K562 (cell line): ENCODE results near the gene MTHFSD. TPM values are rescaled to one million over a fixed set of nuclear protein-coding genes. Genes with fewer than 3 reads are reported as not detected.

Experiments
- NCOA1 ChIP-seq: fragments of 450-650 bp; IDR thresholded peaks from 2 replicates; pipeline ENCODE4 v1.6.1; 2016; ENCODE audit warnings: low read depth
- RUNX1 ChIP-seq: sonication (generic); IDR thresholded peaks from 2 replicates; pipeline ENCODE4 v1.6.1; 2016; ENCODE audit warnings: antibody characterized with exemption, low read depth
- SMARCA5 ChIP-seq: fragments of 450-650 bp; IDR thresholded peaks from 2 replicates; pipeline ENCODE4 v1.6.1; 2016
- SMARCC2 ChIP-seq: fragments of 450-650 bp; IDR thresholded peaks from 2 replicates; pipeline ENCODE4 v1.6.1; 2017; ENCODE audit warnings: antibody characterized with exemption, moderate library complexity, mild to moderate bottlenecking, low read depth
- TFAM ChIP-seq: fragments of 250-450 bp; sonication (Bioruptor Pico); conservative IDR thresholded peaks from 2 replicates; pipeline ENCODE4 v1.5.0; 2021; ENCODE audit warnings: mild to moderate bottlenecking, moderate library complexity
- ZBTB40 ChIP-seq, 2 experiments: fragments of 450-650 bp in 1 of 2; sonication (generic) in 1 of 2; formaldehyde crosslinking in 1 of 2; IDR thresholded peaks; 2 replicates each; pipeline versions ENCODE4 v1.7.1 to v1.9.0; 2016 to 2022; ENCODE audit warnings: inconsistent platforms in 1 of 2, mild to moderate bottlenecking in 1 of 2, missing genetic modification reagents in 1 of 2
- ZNF146 ChIP-seq: IDR thresholded peaks from one replicate; pipeline ENCODE4 v1.6.1; 2018; ENCODE audit warnings: missing compliant biosample characterization; ENCODE audit not compliant: unreplicated experiment
- ZNF324 ChIP-seq: fragments of 250-450 bp; sonication (Bioruptor Pico); IDR thresholded peaks from 2 replicates; pipeline ENCODE4 v1.4.0; 2020; ENCODE audit warnings: mild to moderate bottlenecking
- ZNF695 ChIP-seq: fragments of 450-650 bp; formaldehyde crosslinking; IDR thresholded peaks from 2 replicates; pipeline ENCODE4 v1.4.0; 2020; ENCODE audit warnings: mild to moderate bottlenecking, moderate library complexity
- ZNF75A ChIP-seq: fragments of 450-650 bp; formaldehyde crosslinking; IDR thresholded peaks from 2 replicates; pipeline ENCODE4 v1.4.0; 2020; ENCODE audit warnings: mild to moderate bottlenecking
- polyA plus RNA-seq, 8 experiments: library from polyadenylated mRNA; depleted of rRNA in 4 of 8; stranded (reverse) in 5 of 8; unstranded in 3 of 8; fragments of >200 nt; fragmentation: Nextera tagmentation in 2 of 8; fragmentation: Illumina TruSeq in 1 of 8; extraction: Ambion mirVana in 2 of 8; extraction: Trizol in 1 of 8; gene quantifications; 2 replicates each; pipeline versions ENCODE4 v1.2.1 to v1.2.3, GENCODE V29; 2011 to 2014; ENCODE audit warnings: inconsistent platforms in 1 of 8, missing spikeins in 1 of 8
- total RNA-seq, 7 experiments: library from RNA; depleted of rRNA in 6 of 7; stranded (reverse); fragments of >200 nt in 6 of 7; fragmentation: Illumina TruSeq in 2 of 7; extraction: Trizol in 2 of 7; gene quantifications; 2 replicates each; pipeline versions ENCODE4 v1.2.1 to v1.2.3, GENCODE V29; 2011 to 2021; ENCODE audit warnings: low replicate concordance in 1 of 7

The MTHFSD gene
- total and polyA plus RNA-seq, 9 of the 15 experiments (the other 6 are each of a cell fraction or from before 2014, with no cell fraction given) = 3.2 to 20.2 (median 12.0) TPM

DNA sequence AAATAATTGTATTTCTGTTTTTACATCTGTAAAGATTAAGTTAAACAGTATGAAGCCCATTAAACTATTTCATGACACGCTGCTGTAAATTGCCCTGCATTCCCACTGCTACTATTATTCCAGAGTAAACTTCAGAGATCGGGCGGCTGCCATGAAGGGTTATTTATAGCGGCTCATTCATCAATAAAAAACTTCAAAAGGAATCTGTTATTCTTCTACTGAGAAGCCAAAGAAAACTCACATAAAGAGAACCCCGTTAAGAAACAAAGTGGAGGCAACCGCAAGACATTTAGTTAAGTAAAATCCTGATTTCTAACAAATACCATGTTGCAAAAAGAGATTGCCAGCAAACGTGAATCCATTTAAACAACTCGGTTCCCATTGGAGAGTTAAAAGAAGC, 39.7 kb upstream of the MTHFSD start (continued):
- no peak for TF ChIP-seq ZBTB40 (IDR thresholded peaks at IDR 0.05)
- no peak for TF ChIP-seq ZBTB40 (CRISPR knock-in tag; IDR thresholded peaks at IDR 0.05)
- no peak for TF ChIP-seq SMARCC2
- TF ChIP-seq ZNF75A (CRISPR knock-in tag) = no peak
- TF ChIP-seq ZNF695 (CRISPR knock-in tag) = no peak
- TF ChIP-seq SMARCA5 = no peak
- TF ChIP-seq TFAM (CRISPR knock-in tag) = no peak
- no peak for TF ChIP-seq NCOA1
- TF ChIP-seq ZNF146 (CRISPR knock-in tag) = no peak
- TF ChIP-seq ZNF324 (CRISPR knock-in tag) = no peak
- no peak for TF ChIP-seq RUNX1
- TF ChIP-seq, all 486 proteins: peak for 0
